Measurements from ENCODE around the gene FAM168B.
"Not testable (repeated sequence)": the region's sequence is repeated elsewhere in the genome, so short reads cannot be mapped to it uniquely, and the experiment has no call there.

FAM168B gene

DNA sequence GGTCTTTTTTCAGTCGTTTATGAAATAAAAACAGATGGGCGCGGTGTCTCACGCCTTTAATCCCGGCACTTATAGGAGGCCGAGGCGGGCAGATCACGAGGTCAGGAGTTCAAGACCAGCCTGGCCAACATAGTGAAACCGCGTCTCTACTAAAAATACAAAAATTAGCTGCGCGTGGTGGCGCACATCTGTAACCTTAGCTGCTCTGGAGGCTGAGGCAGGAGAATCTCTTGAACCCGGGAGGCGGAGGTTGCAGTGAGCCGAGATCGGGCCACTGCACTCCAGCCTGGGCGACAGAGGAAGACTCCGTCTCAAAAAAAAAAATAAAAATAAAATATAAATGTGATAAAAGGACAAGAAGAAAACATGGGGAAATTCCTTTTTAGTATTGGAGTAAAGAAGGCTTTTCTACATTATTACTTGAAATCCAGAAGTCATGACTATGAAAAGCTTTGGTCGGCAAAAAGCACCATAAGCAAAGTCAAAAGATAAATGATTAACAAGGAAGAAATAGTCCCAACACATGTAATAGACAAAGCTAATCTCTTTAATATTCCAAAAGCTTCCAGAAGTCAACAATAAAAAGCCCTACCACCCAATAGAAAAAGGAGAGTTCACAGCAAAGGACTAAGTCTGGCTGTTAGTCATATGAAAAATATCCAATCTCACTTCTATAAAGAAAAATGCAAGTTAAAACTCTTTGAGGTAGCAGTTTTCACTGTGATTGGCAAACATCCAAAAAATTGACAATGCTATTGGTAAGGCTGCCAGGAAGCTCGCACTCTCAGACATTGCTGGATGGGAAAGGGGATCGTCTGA lies 1.4 kb upstream of the FAM168B start:
- no peak for DNase-seq (ENCODE audit: low spot score)

DNA sequence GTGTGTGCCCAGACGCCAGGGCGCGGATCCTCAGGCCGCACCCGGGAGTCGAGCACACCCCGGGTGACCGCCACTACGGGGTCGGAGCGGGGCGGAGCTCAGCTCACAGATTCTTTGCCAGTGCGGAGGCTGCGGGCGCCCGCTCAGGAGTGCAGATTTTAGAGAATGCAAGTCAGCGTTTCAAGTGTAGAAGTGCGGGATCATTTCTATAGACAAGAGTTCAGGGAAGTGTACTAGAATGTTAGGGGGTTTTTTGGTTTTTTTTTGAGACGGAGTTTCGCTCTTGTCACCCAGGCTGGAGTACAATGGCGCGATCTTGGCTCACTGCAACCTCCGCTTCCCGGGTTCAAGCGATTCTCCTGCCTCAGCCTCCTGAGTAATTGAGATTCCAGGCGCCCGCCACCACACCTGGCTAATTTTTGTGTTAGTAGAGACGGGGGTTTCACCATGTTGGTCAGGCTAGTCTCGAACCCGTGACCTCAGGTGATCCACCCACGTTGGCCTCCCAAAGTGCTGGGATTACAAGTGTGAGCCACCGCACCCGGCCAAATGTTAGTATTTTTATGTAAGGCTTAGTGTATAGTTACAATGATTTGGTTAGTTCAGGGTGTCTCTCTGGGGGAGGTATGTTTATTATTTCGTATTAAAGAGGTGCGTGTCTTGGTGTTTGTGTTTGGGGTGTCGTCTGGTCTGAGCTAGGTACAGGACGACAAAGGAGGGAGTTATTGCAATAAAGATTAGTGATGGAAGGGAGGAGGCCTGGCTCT lies 619 bp upstream of the FAM168B start:
- peak; percentile 64 for DNase-seq (ENCODE audit: low spot score)

DNA sequence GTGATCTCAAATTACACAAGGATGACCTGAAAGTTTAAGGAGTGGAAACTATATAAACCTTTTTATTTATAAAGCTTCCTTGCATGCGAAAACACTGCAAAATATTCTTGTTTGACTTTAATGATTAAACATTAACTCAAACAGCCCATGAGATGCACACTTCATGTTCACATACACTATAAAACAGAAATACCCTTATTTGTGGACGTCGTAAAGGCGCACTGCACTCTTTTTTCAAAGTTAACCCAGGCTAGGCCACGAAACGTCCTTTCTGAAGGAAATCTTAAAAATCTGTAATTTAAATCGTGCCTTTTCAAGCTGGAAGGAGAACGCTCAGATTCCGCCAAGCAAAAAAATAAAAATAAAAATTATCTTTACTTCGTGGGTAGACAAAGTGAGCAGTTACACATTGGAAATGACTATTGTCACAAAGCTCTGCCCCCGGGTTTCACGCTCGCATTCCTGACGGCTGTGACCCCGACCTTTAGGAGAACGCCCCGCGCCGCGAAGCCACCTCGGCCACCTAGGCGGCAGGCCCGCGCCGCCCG lies 728 bp downstream of the FAM168B start:
- DNase-seq (ENCODE audit: low spot score), result no peak

DNA sequence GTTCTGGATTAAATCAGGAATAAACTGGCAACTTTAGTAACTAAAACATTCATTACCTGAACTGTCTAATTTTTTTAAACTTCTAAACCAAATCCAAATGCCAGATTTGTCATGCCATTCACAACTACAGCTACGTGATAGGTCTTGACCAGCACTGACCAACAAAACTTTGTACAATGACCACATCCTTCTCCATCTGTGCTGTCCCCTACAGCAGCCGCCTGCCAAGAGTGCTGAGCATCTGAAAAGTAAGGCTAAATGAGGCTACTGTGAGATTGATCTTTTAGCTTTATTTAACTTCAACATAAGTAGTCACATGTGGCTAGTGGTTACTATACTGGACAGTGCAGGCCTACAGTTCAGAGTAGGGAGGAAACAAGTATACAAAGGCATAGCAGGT lies 7.6 kb downstream of the FAM168B start:
- no peak for DNase-seq (ENCODE audit: low spot score)

DNA sequence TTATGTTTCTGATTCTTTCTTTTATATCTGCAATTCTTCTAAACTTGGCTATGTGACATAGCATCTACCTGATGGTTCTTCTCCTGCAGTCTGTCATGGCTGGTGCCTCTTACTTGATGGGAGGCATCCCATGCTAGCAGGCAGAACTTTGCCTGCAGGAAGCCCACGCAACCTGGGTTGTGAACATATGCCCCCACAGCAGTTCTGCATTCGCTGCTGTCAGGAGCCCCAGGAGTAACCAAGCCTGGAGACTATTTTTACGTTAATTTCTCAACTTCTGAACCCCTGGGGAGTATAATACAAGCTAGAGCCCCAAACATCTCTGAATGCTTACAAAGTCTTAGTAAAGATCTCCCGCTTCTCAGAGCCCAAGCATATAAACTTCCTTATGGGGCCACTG lies 12.1 kb downstream of the FAM168B start:
- DNase-seq (ENCODE audit: low spot score), result no peak

DNA sequence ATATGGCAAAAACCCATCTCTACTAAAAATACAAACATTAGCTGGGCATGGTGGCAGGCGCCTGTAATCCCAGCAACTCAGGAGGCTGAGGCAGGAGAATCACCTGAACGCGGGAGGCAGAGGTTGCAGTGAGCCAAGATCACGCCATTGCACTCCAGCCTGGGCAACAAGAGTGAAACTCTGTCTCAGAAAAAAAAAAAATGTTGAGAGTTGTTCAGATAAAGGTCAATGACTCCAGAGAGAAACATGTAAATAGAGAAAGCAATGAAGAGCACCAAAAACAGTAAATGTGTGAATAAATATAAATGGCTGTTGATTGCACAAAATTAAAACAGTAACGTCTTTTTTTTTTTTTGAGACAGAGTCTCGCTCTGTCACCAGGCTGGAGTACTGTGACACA lies 13.3 kb downstream of the FAM168B start:
- DNase-seq (ENCODE audit: low spot score), result not testable (repeated sequence)

DNA sequence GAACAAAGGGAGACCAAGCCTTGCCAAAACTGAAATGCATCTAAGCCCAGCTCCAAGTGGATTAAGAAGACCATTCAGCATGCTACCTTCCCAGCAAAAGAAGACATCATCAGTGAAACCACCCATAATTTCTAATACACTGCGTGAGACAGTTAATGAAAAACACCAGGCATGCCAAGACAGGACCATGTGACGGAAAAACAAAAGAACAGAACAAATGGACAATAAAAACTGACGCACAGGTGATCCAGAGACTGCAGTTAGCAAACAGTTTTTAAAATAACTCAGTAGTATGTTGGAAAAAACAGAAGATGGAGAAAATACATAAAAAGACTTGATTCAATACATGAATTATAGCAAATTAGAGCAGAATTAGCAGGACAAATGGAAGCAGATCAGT lies 15.3 kb downstream of the FAM168B start:
- DNase-seq (ENCODE audit: low spot score), result no peak

DNA sequence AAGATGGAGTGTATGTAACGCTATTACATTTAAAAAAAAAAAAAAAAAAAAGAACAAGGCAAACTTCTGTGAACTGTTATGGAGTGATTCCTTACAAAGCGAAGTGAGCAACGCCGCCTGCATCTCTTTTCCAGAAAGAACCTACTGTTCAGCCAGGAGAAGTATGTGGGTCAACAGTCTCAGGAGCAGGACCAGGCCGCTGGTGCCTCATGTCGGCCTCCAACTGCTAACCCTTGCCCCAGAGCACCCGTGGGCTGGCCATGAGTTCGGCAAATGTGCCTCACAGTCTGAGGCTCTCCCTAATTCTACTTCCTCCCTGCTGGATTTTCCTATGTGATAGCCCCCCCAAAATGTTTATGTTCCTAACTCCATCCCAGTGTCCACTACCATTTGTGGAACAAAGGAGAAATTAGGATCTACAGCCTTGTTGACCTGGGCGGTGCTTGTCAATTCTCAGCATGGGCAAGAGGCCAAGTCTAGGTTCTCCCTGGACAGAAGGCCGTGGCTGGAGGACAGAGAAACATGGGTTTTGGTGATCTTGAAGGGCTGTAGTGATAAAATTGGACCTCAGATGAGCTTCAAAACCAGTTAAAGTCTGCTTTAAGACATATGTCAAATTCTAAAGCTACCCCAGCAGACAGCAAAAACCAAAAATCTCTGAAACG lies 15.9 kb downstream of the FAM168B start:
- no peak for DNase-seq (ENCODE audit: low spot score)

DNA sequence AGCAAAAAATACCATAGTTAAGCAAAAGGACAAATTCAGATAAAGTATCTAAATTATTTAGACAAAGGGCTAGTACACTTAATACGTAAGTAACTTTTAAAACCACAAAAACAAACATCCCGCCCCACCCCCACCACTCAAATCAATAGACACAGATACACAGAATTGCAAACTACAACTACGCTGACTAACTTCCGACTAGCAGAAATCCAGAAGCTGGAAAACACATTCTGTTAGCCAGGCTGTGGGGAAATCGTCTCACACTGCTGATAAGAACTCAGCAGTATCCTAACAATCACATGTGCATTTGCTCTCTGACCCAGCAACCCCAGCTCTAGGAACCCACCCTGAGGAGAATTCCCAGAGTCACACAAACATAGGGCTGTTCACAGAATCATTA lies 16.6 kb downstream of the FAM168B start:
- no peak for DNase-seq (ENCODE audit: low spot score)

DNA sequence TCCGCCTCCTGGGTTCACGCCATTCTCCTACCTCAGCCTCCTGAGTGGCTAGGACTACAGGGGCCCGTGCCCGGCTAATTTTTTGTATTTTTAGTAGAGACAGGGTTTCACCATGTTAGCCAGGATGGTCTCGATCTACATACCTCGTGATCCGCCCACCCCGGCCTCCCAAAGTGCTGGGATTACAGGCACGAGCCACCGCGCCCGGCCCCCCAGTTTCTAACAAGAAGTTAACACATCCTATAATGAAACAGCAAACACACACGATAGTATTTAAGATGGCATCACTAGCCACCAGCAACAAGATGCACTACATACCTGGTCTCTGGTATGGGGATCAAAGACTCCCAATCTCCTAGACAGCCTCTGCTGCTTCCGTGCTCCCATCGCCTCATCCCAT lies 17.7 kb downstream of the FAM168B start:
- not testable (repeated sequence) for DNase-seq (ENCODE audit: low spot score)

DNA sequence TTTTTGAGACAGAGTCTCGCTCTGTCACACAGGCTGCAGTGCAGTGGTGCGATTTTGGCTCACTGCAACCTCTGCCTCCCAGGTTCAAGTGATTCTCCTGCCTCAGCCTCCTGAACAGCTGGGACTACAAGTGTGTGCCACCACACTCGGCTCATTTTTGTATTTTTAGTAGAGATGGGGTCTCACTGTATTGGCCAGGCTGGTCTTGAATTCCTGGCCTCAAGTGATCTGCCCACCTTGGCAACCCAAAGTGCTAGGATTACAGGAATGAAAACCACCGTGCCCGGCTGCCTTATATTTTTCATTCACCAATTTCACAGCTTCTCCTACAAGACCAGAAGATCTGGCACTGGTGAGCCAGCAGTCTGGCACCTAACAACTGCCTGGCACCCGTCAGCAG lies 25.1 kb downstream of the FAM168B start:
- DNase-seq (ENCODE audit: low spot score), result not testable (repeated sequence)

DNA sequence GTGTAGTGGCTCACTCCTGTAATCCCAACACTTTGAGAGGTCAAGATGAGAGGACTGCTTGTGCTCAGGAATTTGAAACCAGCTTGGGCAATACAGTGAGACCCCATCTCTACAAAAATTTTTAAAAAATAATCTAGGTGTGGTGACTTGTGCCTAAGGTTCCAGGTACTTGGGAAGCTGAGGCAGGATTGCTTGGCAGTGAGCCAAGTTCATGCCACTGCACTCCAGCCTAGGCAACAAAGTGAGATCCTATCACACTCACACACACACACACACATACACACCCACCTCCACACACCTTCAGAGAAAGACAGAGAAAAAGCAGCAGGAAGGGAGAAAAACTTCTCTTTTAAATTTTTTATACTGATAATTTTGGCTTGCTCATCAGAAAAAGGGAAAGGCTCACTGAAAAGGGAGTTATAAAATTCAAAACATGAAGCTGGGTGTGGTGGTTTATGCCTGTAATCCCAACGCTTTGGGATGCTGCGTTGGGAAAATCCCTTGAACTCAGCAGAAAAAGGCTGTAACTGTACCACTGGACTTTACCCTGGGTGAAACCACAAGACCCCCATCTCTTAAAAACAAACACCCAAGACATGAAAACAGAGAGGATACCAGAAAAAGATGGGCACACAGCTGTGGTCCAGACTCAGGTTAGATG lies 25.7 kb downstream of the FAM168B start:
- DNase-seq (ENCODE audit: low spot score), result no peak

DNA sequence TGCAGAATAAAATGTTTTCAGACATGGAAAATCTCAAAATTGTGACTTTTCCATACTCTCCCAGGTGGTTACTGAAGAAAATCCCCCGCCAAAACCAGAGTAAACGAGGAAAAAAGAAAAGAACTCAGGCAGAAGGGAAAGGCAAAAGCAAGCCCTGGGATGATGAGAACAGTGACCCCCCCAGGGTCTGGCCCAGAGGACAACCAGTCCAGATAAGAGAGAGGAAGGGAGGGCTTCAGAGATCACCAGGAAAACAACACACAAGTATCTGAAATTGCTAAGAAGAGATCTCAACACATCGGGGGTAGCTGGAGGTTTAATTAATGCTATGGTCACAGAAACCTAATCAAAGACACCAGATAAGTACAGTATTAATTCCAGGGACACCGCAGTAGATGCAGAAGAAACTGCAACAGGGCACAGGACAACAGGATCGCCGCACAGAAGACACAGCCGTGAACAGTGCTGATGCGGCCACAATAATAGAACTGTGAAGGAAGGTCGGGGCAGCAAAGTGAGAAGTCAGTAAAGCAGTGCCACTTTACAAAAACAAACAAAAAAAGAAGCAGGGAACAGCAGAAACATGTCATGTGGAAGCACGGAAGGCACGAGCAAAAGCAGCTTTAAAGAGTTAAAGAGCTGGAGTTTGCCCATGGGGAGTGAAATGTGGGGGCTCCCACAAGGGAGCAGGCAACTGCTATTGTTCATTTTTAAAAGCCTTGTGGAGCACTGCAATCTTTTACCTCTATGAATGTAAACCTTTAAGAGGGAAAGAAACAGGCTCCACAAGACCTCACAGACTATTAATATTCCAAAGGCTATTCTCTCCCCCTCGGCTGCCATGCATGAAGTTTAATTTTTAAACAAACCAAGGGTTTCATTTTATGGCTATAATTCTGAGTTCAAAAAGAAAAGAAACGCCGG lies 28.4 kb downstream of the FAM168B start:
- no peak for DNase-seq (ENCODE audit: low spot score)

DNA sequence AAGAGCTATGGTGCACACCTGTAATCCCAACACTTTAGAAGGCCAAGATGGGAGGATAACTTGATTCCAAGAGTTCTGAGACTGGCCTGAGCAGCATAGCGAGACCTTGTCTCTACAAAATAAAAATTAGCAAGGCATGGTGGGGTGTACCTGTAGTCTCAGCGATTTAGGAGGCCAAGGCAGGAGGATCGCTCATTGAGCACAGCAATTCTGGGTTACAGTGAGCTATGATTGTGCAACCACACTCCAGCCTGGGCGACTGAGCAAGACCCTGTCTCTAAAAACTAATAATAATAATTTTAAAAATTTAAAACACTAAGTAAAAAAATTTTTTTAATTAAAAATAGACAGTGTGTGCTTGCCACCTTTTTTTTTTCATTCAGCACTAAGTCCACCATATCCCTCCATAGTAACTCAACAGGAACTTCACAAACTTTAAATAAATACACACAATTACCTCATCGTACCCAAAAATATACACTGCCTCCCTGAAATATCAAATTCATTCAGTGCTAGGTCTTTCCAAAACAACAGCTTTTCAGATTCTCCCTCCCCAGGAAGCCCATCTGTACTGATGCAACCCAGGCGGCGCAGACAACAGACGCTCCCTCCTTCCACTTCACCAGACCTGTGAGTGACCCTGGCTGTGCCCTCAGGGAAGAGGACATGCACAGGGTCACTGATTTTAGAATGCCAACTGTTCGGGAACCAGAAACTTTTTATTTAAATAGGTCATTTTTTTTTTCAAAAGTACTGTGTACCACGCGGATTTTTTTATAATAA lies 29.6 kb downstream of the FAM168B start:
- no peak for DNase-seq (ENCODE audit: low spot score)

DNA sequence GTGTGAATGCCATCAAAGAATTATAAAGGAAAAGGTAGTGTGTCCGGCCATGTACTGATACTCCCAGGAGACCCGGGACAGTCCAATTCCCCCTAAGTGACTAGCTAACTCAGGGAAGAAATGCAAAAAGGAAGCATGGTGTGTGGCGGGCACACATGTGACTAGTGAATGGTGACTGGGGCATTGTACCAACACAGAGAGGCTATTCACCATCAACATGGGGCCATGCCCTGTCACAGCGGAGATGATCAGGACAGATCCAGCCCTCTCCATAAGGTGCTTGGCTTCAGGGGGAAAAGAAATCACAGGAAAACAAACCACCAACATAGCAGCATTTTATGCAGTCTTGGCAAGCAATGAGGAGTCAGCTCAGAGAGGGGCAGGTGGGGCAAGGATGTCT lies 34.3 kb downstream of the FAM168B start:
- no peak for DNase-seq (ENCODE audit: low spot score)

DNA sequence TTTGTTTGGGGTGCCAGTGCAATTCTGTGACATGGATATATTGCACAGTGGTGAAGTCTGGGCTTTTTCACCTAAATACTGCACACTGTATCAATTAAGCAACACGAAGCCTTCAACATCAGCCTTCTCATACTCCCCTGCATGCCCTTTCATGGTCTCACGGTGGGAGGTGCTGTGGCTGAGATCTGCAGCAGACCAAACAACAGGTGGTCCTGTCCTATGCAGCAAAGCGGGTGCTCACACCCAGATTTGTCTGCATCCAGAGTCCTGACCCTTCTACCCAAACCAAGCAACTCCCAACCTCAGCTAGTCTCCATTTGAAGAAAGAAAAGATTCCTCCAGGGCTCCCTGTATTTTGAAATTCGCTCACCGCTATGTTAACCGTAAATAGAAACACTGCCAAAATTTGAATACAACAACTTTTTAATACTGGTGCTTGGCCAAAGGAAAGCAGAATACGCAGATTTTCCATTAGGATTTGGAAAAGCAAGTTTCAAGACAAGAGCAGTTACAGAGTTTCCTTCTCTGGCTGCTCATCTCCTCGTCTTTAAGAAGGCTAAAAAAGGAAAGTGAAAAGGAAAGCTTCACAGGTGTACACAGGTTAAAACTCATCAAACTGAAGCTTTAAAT lies 34.9 kb downstream of the FAM168B start:
- DNase-seq (ENCODE audit: low spot score), result no peak

DNA sequence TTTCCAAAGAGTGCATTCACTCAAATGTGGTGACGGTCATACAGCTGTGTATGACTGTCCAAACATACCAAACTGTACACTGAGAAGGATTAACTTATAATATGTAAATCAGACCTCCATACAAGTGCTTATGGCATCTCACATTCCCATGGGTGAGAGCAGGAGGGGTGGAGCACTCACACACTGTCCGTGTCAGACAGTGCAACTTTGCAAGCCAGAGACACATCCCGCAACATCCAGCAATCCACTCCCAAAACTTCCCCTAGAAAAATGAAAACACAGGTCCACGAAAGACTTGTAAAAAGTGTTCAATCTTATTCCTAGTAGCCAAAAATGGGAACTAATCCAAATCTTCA lies 36.4 kb downstream of the FAM168B start:
- DNase-seq (ENCODE audit: low spot score), result no peak

DNA sequence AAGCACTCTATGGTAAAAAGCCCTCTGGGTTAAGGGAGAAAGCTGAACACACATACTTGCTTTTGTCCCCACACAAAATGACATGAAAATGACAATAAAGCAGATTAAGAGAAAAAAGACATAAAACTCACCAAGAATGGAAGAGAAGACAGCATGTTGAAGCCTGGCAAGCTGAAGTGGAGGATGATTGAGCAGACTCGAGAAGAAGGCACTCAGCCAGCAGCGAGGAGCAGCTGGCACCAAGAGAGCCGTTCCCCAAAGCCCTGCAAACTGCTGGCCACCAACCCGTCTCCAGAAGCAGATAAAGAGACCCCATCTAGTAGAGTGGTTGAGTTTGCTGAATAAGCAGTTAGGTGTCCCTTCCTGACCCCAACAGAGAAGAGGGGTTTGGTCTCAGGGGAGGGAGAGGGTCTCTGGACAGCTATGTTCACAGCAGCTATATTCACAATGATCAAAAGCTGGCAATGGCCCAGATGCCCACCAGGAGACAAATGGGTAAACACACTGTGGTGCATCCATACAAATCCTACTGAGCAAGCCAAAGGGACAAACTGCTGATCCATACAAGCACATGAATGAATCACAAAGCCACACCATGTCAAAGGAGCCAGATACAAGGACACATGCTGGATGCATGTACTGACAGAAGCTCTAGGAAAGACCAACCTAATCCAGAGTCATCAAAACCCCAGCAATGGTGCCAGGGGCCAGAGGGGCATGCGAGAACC lies 36.9 kb downstream of the FAM168B start:
- no peak for DNase-seq (ENCODE audit: low spot score)
